CD8-positive, alpha-beta memory T cell (primary cell): ENCODE results near the gene PKN2. TPM values are rescaled to one million over a fixed set of nuclear protein-coding genes. Genes with fewer than 3 reads are reported as not detected.
A peak's percentile ranks its signal among the peaks of the same experiment; 100 is the strongest.

Experiments used
- CTCF ChIA-PET: fragments of 350-600 bp; sonication (Branson Sonifier 250); formaldehyde crosslinking; loops from one replicate; lab custom pipeline; 2021; ENCODE audit warnings: antibody characterized with exemption; lab: Charles Lee
- POLR2A ChIA-PET: fragments of 350-600 bp; sonication (Branson Sonifier 250); formaldehyde crosslinking; loops from one replicate; lab custom pipeline; 2021; ENCODE audit warnings: antibody characterized with exemption; lab: Charles Lee
- DNase-seq, 5 donors: peaks; one replicate each; pipeline versions ENCODE4 v3.0.0 to v3.0.0-alpha.2; 2020 to 2022; ENCODE audit warnings: mixed read lengths in 1 of 5
- H3K27ac ChIP-seq: one replicate; pipeline ENCODE4 v1.7.0; 2013; ENCODE audit warnings: low read depth, mild to moderate bottlenecking, low read length, moderate library complexity
- H3K27me3 ChIP-seq: 2 replicates; pipeline ENCODE4 v1.7.0; 2013; ENCODE audit warnings: low read length, mild to moderate bottlenecking; ENCODE audit not compliant: insufficient read depth, poor library complexity, severe bottlenecking
- H3K36me3 ChIP-seq: 2 replicates; pipeline ENCODE4 v1.7.0; 2013; ENCODE audit warnings: mild to moderate bottlenecking, low read length, moderate library complexity; ENCODE audit not compliant: insufficient read depth
- H3K4me1 ChIP-seq: 2 replicates; pipeline ENCODE4 v1.7.0; 2013; ENCODE audit warnings: mild to moderate bottlenecking, low read length, moderate library complexity; ENCODE audit not compliant: insufficient read depth
- H3K4me3 ChIP-seq: 2 replicates; pipeline ENCODE4 v1.7.0; 2013; ENCODE audit warnings: mild to moderate bottlenecking, low read length
- H3K9me3 ChIP-seq: 2 replicates; pipeline ENCODE4 v1.7.0; 2013; ENCODE audit warnings: mild to moderate bottlenecking, low read length
- H3K27ac Mint-ChIP-seq, 8 donors: one replicate each; pipeline ENCODE4 v1.8.0; 2020 to 2021; ENCODE audit warnings: mixed read lengths in 8 of 8, mild to moderate bottlenecking in 6 of 8, inconsistent platforms in 3 of 8, moderate library complexity in 3 of 8
- H3K27me3 Mint-ChIP-seq, 2 donors: one replicate each; pipeline ENCODE4 v1.8.0; 2020 to 2021; ENCODE audit warnings: mixed read lengths in 2 of 2, mild to moderate bottlenecking in 1 of 2, moderate library complexity in 1 of 2
- H3K36me3 Mint-ChIP-seq, 3 donors: one replicate each; pipeline ENCODE4 v1.8.0; 2020 to 2021; ENCODE audit warnings: mixed read lengths in 3 of 3, inconsistent platforms in 1 of 3, mild to moderate bottlenecking in 1 of 3
- H3K4me1 Mint-ChIP-seq, 3 donors: one replicate each; pipeline ENCODE4 v1.8.0; 2020 to 2021; ENCODE audit warnings: mixed read lengths in 3 of 3, inconsistent platforms in 1 of 3, mild to moderate bottlenecking in 1 of 3
- H3K4me3 Mint-ChIP-seq, 7 donors: one replicate each; pipeline ENCODE4 v1.8.0; 2020 to 2021; ENCODE audit warnings: mixed read lengths in 7 of 7, mild to moderate bottlenecking in 6 of 7, moderate library complexity in 4 of 7, inconsistent platforms in 2 of 7
- H3K9me3 Mint-ChIP-seq, 5 donors: one replicate each; pipeline ENCODE4 v1.8.0; 2020 to 2022; ENCODE audit warnings: mixed read lengths in 5 of 5, mild to moderate bottlenecking in 3 of 5, moderate library complexity in 2 of 5, inconsistent platforms in 1 of 5
- polyA plus RNA-seq: library from polyadenylated mRNA; unstranded; fragments of 300-500 nt; fragmentation: Illumina TruSeq; gene quantifications from one replicate; pipeline ENCODE4 v1.2.3, GENCODE V29; 2021
- total RNA-seq, 2 experiments: library from RNA; stranded (reverse); gene quantifications; one replicate each; pipeline ENCODE4 v1.2.3, GENCODE V29; 2021

PKN2 gene
- total and polyA plus RNA-seq, 3 experiments from 2014 or later, result 8.0 to 17.8 (median 14.8) TPM

DNA sequence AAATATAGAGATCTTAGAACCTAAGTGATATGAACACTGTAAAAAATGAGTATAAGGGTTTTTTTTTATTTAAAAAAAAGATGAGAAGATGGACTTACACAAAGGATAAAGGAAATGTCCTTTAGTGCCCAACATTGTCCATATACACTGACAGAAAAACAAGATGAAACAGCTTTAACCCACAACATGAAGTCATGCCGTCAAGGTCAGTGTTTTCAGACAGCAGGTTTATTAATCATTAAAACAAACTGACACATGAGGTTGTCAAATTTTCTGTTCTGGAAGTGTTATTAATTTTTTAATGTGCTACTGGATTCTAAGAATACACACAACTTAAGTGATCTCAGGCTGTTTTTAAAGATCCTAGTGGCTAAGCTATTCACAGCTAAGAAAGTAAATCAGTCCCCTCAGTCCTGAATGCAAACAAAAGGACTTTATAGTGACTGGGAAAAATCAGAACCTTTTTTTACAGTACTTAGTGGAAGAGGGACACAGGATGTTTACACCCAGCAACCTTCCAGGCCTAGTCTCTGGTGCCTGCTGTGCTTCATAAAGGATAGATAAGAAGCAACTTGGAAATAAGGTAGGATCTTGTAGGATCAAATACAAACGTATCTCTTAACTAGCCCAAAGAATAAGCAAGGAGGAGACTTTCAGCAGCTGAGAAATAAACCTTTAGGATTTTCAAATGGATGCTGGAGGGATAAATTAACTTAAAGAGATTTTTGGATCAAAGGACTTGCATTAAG, 21.9 kb upstream of the PKN2 start:
- Histone ChIP-seq H3K4me3 (no peak overlapping the region), H3K36me3 (no peaks in the 10 kb centered on the region), H3K27ac (no peak overlapping the region), H3K9me3 (no peaks in the 10 kb centered on the region), H3K27me3 (no peaks in the 10 kb centered on the region), H3K4me1 (peaks cover 6% of the 10 kb centered on the region)
- POLR2A ChIA-PET, result no interaction called here
- Mint-ChIP-seq H3K4me1 (peaks cover 11 to 21% (median 14%) of the 10 kb centered on the region in 3 donors), H3K4me3 (no peak overlapping the region), H3K27me3 (peaks cover 7 to 24% of the 10 kb centered on the region in 2 donors), H3K36me3 (no peaks in the 10 kb centered on the region), H3K9me3 (no peaks in the 10 kb centered on the region), H3K27ac (no peak overlapping the region)
- CTCF ChIA-PET, result no interaction called here
- no peak for DNase-seq

DNA sequence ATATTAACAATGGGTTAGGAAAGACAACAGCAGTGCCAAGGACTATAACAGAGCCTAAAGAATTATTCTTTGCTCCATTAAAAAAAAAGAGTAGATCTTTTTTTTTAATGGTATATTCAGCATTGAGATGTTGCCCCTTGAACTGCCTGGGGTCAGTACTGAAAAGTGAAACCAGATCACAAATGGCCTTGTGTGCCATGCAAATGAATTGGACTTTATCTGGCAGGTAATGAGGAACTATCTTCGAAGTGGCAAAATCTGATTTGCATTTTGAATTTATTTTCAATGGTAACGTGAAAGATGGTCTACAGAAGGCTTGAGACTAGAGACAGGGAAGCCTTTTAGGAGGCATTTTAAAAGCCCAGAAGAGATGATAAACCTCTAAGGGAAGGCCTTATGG, 21.4 kb upstream of the PKN2 start:
- no peak overlapping the region for H3K27ac Mint-ChIP-seq
- H3K4me3 ChIP-seq, result no peak overlapping the region
- no peaks in the 10 kb centered on the region for H3K9me3 Mint-ChIP-seq
- no peaks in the 10 kb centered on the region for H3K36me3 ChIP-seq
- ChIA-PET CTCF (no interaction called here), POLR2A (no interaction called here)
- H3K4me1 ChIP-seq, result peaks cover 6% of the 10 kb centered on the region
- peaks cover 6 to 26% of the 10 kb centered on the region in 2 donors for H3K27me3 Mint-ChIP-seq
- H3K27me3 ChIP-seq, result no peaks in the 10 kb centered on the region
- no peak overlapping the region for H3K4me3 Mint-ChIP-seq
- H3K4me1 Mint-ChIP-seq, result peaks cover 11 to 21% (median 14%) of the 10 kb centered on the region in 3 donors
- no peaks in the 10 kb centered on the region for H3K9me3 ChIP-seq
- no peak for DNase-seq
- H3K27ac ChIP-seq, result no peak overlapping the region
- H3K36me3 Mint-ChIP-seq, result no peaks in the 10 kb centered on the region

GRCh38 chr1:88668405-88668804, 15.7 kb upstream of the PKN2 start:
- Histone ChIP-seq H3K4me3 (no peak overlapping the region), H3K27ac (no peak overlapping the region), H3K9me3 (no peaks in the 10 kb centered on the region), H3K4me1 (no peaks in the 10 kb centered on the region), H3K36me3 (no peaks in the 10 kb centered on the region), H3K27me3 (no peaks in the 10 kb centered on the region)
- Mint-ChIP-seq H3K27ac (no peak overlapping the region), H3K27me3 (peaks cover 12 to 41% of the 10 kb centered on the region in 2 donors), H3K9me3 (no peaks in the 10 kb centered on the region), H3K4me1 (no peaks in the 10 kb centered on the region), H3K36me3 (no peaks in the 10 kb centered on the region), H3K4me3 (no peak overlapping the region)
- CTCF ChIA-PET, result interaction anchor here (1.1 kb wide), 1 partner anchor 11 kb away, joined by 3 read pairs; no protein-coding TSS in a partner anchor
- POLR2A ChIA-PET, result no interaction called here
- DNase-seq, result no peak

- Mint-ChIP-seq H3K27me3 (peaks cover 12 to 38% of the 10 kb centered on the region in 2 donors), H3K27ac (no peak overlapping the region), H3K9me3 (no peaks in the 10 kb centered on the region), H3K4me3 (no peak overlapping the region), H3K4me1 (no peaks in the 10 kb centered on the region), H3K36me3 (no peaks in the 10 kb centered on the region)
- Histone ChIP-seq H3K36me3 (no peaks in the 10 kb centered on the region), H3K4me3 (no peak overlapping the region), H3K9me3 (no peaks in the 10 kb centered on the region), H3K27ac (no peak overlapping the region), H3K4me1 (no peaks in the 10 kb centered on the region), H3K27me3 (no peaks in the 10 kb centered on the region)
- ChIA-PET POLR2A (no interaction called here), CTCF (no interaction called here)
- DNase-seq, result no peak
These were observed 13.6 kb upstream of the PKN2 start for GRCh38 chr1:88670462-88670861.

- H3K36me3 ChIP-seq, result no peaks in the 10 kb centered on the region
- H3K4me3 ChIP-seq, result no peak overlapping the region
- Mint-ChIP-seq H3K36me3 (no peaks in the 10 kb centered on the region), H3K4me1 (no peaks in the 10 kb centered on the region), H3K4me3 (no peak overlapping the region), H3K27me3 (peaks cover 4 to 17% of the 10 kb centered on the region in 2 donors), H3K9me3 (no peaks in the 10 kb centered on the region), H3K27ac (no peak overlapping the region)
- CTCF ChIA-PET, result no interaction called here
- no peak overlapping the region for H3K27ac ChIP-seq
- POLR2A ChIA-PET, result no interaction called here
- no peaks in the 10 kb centered on the region for H3K9me3 ChIP-seq
- no peaks in the 10 kb centered on the region for H3K4me1 ChIP-seq
- no peaks in the 10 kb centered on the region for H3K27me3 ChIP-seq
- no peak for DNase-seq
These were observed 10.6 kb upstream of the PKN2 start for GRCh38 chr1:88673446-88673845.

- Histone ChIP-seq H3K27ac (no peak overlapping the region), H3K27me3 (no peaks in the 10 kb centered on the region), H3K36me3 (no peaks in the 10 kb centered on the region), H3K9me3 (no peaks in the 10 kb centered on the region), H3K4me3 (no peak overlapping the region), H3K4me1 (peaks cover 10% of the 10 kb centered on the region)
- ChIA-PET POLR2A (no interaction called here), CTCF (no interaction called here)
- peaks cover 8 to 13% (median 9%) of the 10 kb centered on the region in 3 donors for H3K4me1 Mint-ChIP-seq
- H3K9me3 Mint-ChIP-seq, result no peaks in the 10 kb centered on the region
- H3K4me3 Mint-ChIP-seq, result peak overlapping the region in 1 of 7 donors; percentile 60
- peak overlapping the region in 1 of 8 donors; percentile 31 for H3K27ac Mint-ChIP-seq
- no peaks in the 10 kb centered on the region for H3K27me3 Mint-ChIP-seq
- DNase-seq, result no peak
- no peaks in the 10 kb centered on the region for H3K36me3 Mint-ChIP-seq
These were observed 5.7 kb upstream of the PKN2 start for GRCh38 chr1:88678405-88678804.

DNA sequence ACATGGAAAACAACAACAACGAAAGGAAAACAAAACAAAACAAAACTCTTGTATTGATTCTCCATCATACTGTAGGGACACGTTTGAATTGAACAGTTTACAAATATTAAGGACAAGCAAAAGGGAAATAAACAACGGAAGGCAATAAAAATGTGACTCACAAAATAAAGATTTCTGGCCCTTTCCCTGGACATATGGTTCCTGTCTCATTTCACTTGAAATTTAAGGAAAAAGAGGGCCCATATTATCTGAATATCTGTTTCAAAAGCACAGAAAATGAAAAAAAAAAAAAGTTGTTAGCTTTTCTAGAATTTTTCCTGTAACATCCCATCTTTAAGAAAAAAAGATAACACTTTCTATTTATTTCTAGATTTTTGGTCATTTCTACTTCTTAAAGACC, 3.6 kb upstream of the PKN2 start:
- DNase-seq, result no peak
- peak overlapping the region in 1 of 7 donors; percentile 44 for H3K4me3 Mint-ChIP-seq
- no peaks in the 10 kb centered on the region for H3K9me3 Mint-ChIP-seq
- POLR2A ChIA-PET, result no interaction called here
- peaks cover 18 to 27% (median 18%) of the 10 kb centered on the region in 3 donors for H3K4me1 Mint-ChIP-seq
- H3K36me3 ChIP-seq, result no peaks in the 10 kb centered on the region
- H3K36me3 Mint-ChIP-seq, result peaks cover 0 to 13% (median 0%) of the 10 kb centered on the region in 3 donors
- H3K27me3 Mint-ChIP-seq, result no peaks in the 10 kb centered on the region
- CTCF ChIA-PET, result no interaction called here
- no peak overlapping the region for H3K4me3 ChIP-seq
- H3K27ac ChIP-seq, result no peak overlapping the region
- no peaks in the 10 kb centered on the region for H3K27me3 ChIP-seq
- peak overlapping the region in 2 of 8 donors; percentile 32 to 40 for H3K27ac Mint-ChIP-seq
- peaks cover 13% of the 10 kb centered on the region for H3K4me1 ChIP-seq
- H3K9me3 ChIP-seq, result no peaks in the 10 kb centered on the region

GRCh38 chr1:88680911-88681622, 3.0 kb upstream of the PKN2 start:
- ChIA-PET CTCF (interaction anchor here (1.3 kb wide), 1 partner anchor 25 kb away, joined by 4 read pairs; no protein-coding TSS in a partner anchor), POLR2A (no interaction called here)

More at GRCh38 chr1:88680911-88681622, 3.0 kb upstream of the PKN2 start:
- Histone ChIP-seq H3K4me1 (peaks cover 19% of the 10 kb centered on the region), H3K36me3 (no peaks in the 10 kb centered on the region), H3K27ac (no peak overlapping the region), H3K27me3 (no peaks in the 10 kb centered on the region), H3K9me3 (no peaks in the 10 kb centered on the region), H3K4me3 (no peak overlapping the region)
- peaks cover 0 to 13% (median 0%) of the 10 kb centered on the region in 3 donors for H3K36me3 Mint-ChIP-seq
- H3K27ac Mint-ChIP-seq, result no peak overlapping the region
- peaks cover 21 to 32% (median 24%) of the 10 kb centered on the region in 3 donors for H3K4me1 Mint-ChIP-seq
- H3K4me3 Mint-ChIP-seq, result peak overlapping the region in 1 of 7 donors; percentile 15
- H3K27me3 Mint-ChIP-seq, result no peaks in the 10 kb centered on the region
- H3K9me3 Mint-ChIP-seq, result no peaks in the 10 kb centered on the region
- no peak for DNase-seq
